ENCODE measurements around the gene TRABD2B. TPM values are rescaled to one million over a fixed set of nuclear protein-coding genes. Genes with fewer than 3 reads are reported as not detected.

The TRABD2B gene
- total RNA-seq, 1 donor from 2014 or later = not detected

DNA sequence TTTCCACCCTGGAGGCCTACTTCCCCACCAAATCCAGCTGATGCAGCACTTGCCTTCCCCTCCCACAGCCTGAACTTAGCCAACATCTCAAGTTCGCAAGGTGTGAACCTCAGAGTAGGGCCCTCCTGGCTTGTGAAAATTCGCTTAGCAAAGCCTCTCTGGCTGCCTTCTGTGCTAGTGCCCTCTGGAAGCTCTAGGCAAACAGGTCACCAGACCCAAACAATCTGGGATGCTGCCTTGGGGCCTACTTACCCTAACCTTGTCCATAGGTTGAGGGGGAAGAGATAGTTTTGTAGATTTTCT is 30.3 kb upstream of the TRABD2B start:
- no peak overlapping the region for H3K4me3 Mint-ChIP-seq (ENCODE audit: unreplicated experiment)
- H3K4me1 Mint-ChIP-seq (ENCODE audit: unreplicated experiment) = no peaks in the 10 kb centered on the region
- no peak overlapping the region for H3K27ac Mint-ChIP-seq (ENCODE audit: unreplicated experiment)
- H3K27me3 Mint-ChIP-seq (ENCODE audit: unreplicated experiment) = peaks cover 12% of the 10 kb centered on the region
- no peak for DNase-seq (ENCODE audit: extremely low spot score, unreplicated experiment)
- TF ChIP-seq, protein P1, sequence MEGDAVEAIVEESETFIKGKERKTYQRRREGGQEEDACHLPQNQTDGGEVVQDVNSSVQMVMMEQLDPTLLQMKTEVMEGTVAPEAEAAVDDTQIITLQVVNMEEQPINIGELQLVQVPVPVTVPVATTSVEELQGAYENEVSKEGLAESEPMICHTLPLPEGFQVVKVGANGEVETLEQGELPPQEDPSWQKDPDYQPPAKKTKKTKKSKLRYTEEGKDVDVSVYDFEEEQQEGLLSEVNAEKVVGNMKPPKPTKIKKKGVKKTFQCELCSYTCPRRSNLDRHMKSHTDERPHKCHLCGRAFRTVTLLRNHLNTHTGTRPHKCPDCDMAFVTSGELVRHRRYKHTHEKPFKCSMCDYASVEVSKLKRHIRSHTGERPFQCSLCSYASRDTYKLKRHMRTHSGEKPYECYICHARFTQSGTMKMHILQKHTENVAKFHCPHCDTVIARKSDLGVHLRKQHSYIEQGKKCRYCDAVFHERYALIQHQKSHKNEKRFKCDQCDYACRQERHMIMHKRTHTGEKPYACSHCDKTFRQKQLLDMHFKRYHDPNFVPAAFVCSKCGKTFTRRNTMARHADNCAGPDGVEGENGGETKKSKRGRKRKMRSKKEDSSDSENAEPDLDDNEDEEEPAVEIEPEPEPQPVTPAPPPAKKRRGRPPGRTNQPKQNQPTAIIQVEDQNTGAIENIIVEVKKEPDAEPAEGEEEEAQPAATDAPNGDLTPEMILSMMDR (IDR thresholded peaks at IDR 0.05) = no peak
- H3K9me3 Mint-ChIP-seq (ENCODE audit: unreplicated experiment) = no peaks in the 10 kb centered on the region
- H3K36me3 Mint-ChIP-seq (ENCODE audit: unreplicated experiment) = no peaks in the 10 kb centered on the region

DNA sequence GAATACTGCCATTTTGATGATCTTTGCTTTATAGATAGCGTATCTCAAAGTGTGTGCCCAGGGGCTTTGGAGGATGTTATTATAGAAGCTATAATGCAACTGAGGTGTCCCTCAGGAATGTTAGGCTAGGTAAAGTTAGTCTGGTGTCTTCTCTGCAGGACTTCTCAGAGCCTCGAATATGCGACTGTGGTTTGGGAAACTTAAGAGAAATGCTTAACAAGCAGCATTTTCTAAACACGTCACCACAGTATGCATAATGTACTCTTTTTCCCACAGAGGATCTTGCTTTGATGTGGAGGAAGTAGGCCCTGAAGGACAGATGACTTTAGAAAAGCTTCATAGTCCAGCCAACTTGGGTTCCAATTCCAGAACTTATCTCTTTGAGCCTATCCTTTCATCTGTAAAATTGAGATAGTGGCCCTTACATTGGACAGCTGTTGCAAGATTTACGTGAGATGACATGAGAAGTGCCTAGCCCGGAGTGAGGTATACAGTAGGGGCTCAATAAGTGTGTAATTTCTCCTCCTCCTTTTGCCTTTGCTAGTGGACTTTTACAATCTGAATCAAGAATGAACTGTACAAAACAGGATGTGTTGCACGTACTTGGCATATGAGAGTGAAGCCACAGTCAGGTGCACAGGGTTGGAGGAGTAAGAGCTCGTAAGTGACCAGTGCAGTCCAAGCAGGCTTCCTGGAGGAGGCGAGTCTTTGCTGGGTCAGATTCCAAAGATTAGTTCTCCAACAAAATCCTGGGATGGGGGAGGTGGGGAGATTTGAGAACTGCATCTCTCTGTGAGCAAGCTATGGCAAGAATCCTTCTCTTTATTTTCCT is 29.7 kb upstream of the TRABD2B start:
- Mint-ChIP-seq H3K36me3 (ENCODE audit: unreplicated experiment) (no peaks in the 10 kb centered on the region), H3K4me3 (ENCODE audit: unreplicated experiment) (no peak overlapping the region), H3K27me3 (ENCODE audit: unreplicated experiment) (peaks cover 12% of the 10 kb centered on the region), H3K27ac (ENCODE audit: unreplicated experiment) (no peak overlapping the region), H3K9me3 (ENCODE audit: unreplicated experiment) (no peaks in the 10 kb centered on the region), H3K4me1 (ENCODE audit: unreplicated experiment) (no peaks in the 10 kb centered on the region)
- TF ChIP-seq, protein P1 (IDR thresholded peaks at IDR 0.05) = no peak
- no peak for DNase-seq (ENCODE audit: extremely low spot score, unreplicated experiment)

DNA sequence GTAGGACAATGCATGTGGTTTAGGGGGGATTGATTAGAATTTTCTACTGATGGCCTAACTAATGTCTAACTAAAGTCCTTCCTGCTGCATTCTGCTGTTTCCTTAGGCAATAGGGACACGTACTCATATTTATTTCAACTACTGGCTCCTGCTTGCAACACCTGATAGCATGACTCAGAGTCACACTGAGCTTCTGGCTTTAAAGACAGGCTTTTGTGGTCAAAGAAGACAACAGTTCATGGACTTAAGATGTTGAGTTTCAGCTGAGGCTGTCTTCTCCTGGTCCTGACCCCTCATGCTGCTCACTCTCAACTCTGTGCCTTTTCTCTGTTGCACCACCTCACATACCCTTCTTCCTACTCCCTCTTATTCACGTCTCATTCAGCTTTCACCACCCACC is 29.1 kb upstream of the TRABD2B start:
- Mint-ChIP-seq H3K27ac (ENCODE audit: unreplicated experiment) (no peak overlapping the region), H3K4me3 (ENCODE audit: unreplicated experiment) (no peak overlapping the region), H3K36me3 (ENCODE audit: unreplicated experiment) (no peaks in the 10 kb centered on the region), H3K4me1 (ENCODE audit: unreplicated experiment) (no peaks in the 10 kb centered on the region), H3K9me3 (ENCODE audit: unreplicated experiment) (no peaks in the 10 kb centered on the region), H3K27me3 (ENCODE audit: unreplicated experiment) (peaks cover 10% of the 10 kb centered on the region)
- TF ChIP-seq, protein P1 (IDR thresholded peaks at IDR 0.05) = no peak
- no peak for DNase-seq (ENCODE audit: extremely low spot score, unreplicated experiment)

DNA sequence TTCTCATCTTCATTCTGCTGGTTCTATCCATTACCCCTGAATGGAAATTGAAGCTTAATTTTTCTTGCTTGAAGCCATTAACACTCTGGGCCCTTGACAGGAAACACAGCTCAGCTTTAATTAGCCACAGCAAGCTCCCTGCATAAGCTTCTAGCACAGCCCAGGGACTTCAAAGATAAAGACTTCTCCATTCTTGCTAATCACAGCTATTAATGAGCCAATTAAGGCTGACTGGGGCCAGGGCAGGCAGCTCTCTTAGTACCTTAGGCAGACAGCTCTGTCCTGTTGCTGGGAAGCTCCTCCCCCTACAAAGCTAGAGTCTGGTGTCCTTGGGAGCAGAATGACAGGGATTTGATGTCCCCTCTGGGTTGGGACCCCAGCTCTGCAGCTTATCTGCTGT is 27.9 kb upstream of the TRABD2B start:
- H3K4me3 Mint-ChIP-seq (ENCODE audit: unreplicated experiment) = no peak overlapping the region
- H3K9me3 Mint-ChIP-seq (ENCODE audit: unreplicated experiment) = no peaks in the 10 kb centered on the region
- no peak overlapping the region for H3K27ac Mint-ChIP-seq (ENCODE audit: unreplicated experiment)
- no peaks in the 10 kb centered on the region for H3K4me1 Mint-ChIP-seq (ENCODE audit: unreplicated experiment)
- TF ChIP-seq, protein P1 (IDR thresholded peaks at IDR 0.05) = no peak
- no peak for DNase-seq (ENCODE audit: extremely low spot score, unreplicated experiment)
- no peaks in the 10 kb centered on the region for H3K36me3 Mint-ChIP-seq (ENCODE audit: unreplicated experiment)
- peaks cover 19% of the 10 kb centered on the region for H3K27me3 Mint-ChIP-seq (ENCODE audit: unreplicated experiment)

DNA sequence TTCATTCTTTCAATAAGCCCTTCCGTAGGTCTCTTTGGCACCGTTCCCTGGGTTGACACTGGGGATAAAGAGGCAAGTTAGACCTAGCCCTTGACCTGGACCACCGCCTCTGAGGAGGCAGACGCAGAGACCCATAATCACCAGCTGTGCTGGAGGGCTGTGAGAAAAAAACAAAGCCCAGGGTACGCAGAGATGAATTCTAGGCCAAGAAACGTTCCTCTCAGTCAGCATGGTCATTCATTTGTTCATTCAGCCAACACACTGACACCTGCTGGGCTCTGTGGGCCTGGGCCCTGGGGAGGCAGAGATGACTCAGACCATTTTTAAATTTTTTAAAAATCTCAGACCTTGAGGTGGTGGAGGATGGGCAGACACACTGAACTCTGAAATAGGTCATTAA is 26.3 kb upstream of the TRABD2B start:
- Mint-ChIP-seq H3K36me3 (ENCODE audit: unreplicated experiment) (no peaks in the 10 kb centered on the region), H3K9me3 (ENCODE audit: unreplicated experiment) (no peaks in the 10 kb centered on the region), H3K4me1 (ENCODE audit: unreplicated experiment) (no peaks in the 10 kb centered on the region), H3K27ac (ENCODE audit: unreplicated experiment) (no peak overlapping the region), H3K27me3 (ENCODE audit: unreplicated experiment) (peaks cover 16% of the 10 kb centered on the region), H3K4me3 (ENCODE audit: unreplicated experiment) (no peak overlapping the region)
- no peak for DNase-seq (ENCODE audit: extremely low spot score, unreplicated experiment)
- TF ChIP-seq, protein P1 (IDR thresholded peaks at IDR 0.05) = no peak

Measured in osteocyte (in vitro differentiated cells).